ENCODE results near the gene SLC35G1.
A peak's percentile ranks its signal among the peaks of the same experiment; 100 is the strongest.

The SLC35G1 gene, protein sequence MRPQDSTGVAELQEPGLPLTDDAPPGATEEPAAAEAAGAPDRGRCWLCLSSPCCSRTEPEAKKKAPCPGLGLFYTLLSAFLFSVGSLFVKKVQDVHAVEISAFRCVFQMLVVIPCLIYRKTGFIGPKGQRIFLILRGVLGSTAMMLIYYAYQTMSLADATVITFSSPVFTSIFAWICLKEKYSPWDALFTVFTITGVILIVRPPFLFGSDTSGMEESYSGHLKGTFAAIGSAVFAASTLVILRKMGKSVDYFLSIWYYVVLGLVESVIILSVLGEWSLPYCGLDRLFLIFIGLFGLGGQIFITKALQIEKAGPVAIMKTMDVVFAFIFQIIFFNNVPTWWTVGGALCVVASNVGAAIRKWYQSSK

DNA sequence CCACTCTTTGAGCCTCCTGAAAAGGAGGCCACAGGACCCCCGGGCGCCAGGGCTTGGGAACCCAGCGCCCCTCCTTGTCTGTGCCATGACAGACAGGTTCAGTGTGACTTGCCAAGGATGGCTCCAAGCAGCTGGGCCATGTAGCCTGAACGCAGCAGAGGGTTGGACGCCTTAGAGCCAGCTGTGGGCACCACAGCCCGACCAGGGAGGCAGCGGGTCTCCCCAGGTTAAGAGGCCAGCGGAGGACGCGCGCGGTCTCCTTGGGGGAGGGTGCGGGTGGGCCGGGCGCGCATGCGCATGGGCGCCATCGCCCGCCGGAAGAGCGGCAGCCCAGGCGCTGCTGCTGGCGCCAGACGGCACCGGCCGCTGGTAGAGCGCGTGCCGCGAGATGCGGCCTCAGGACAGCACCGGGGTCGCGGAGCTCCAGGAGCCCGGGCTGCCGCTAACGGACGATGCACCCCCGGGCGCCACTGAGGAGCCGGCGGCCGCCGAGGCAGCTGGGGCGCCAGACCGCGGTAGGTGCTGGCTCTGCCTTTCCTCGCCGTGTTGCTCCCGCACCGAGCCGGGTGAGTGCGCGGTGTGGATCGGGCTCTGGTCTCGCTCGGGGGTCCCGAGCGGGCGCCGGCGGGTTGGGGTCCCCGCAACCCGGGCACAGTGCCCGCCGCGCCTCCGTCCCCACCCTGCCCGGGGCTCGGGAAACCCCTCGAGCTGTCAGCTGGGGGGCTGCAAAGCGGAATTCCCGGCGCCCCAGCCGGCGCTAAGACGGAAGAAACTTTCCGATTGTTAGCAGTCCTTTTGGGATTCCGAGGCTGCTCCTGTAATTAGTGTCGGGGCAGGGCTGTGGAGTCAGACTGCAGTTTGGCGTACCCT is at the start of gene SLC35G1:
Gene SLC35G1 (plus strand): TSS at position 333 of the 870 bp plus-strand sequence. CDS start 56 bp downstream, at position 389.
- peak; percentile 36 to 40 for DNase-seq (ENCODE audit: low read depth in 2 of 2, low spot score in 1 of 2)

DNA sequence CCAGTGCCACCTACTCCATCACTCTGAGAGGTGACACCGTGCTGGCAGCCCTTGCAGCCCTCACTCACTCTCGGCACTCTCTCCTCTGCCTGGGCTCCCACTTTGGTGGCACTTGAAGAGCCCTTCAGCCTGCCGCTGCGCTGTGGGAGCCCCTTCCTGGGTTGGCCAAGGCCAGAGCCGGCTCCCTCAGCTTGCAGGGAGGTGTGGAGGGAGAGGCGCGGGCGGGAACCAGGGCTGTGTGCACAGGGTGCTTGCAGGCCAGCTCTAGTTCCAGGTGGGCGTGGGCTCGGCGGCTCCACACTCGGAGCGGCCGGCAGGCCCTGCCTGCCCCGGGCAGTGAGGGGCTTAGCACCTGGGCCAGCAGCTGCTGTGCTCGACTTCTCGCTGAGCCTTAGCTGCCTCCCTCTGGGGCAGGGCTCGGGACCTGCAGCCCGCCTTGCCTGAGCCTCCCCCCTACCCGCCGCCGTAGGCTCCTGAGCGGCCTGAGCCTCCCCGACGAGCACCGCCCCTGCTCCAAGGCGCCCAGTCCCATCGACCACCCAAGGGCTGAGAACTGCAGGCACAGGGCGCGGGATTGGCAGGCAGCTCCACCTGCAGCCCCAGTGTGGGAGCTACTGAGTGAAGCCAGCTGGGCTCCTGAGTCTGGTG is 48.7 kb upstream of the SLC35G1 start:
- DNase-seq (ENCODE audit: low read depth in 2 of 2, low spot score in 1 of 2): no peak

DNA sequence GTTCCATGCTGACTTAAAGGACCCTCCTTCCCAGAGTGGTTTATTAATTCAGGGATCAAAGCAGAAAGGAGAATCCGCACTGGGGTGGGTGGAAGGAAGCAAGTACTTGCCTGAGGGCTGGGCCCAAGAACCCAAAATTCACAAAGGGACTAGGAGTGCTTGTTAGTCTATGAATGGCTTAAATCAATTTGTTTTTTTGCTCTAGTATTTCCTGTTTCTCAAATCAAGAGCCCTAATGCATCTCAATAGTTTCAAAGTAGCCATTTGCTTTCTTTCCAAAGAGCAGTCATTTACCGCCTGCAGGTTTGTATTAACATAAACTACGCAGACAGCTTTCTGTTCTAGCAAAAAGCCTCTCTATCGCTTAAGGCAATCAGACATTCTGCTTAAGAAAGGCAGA is 44.2 kb upstream of the SLC35G1 start:
- no peak for DNase-seq (ENCODE audit: low read depth in 2 of 2, low spot score in 1 of 2)

DNA sequence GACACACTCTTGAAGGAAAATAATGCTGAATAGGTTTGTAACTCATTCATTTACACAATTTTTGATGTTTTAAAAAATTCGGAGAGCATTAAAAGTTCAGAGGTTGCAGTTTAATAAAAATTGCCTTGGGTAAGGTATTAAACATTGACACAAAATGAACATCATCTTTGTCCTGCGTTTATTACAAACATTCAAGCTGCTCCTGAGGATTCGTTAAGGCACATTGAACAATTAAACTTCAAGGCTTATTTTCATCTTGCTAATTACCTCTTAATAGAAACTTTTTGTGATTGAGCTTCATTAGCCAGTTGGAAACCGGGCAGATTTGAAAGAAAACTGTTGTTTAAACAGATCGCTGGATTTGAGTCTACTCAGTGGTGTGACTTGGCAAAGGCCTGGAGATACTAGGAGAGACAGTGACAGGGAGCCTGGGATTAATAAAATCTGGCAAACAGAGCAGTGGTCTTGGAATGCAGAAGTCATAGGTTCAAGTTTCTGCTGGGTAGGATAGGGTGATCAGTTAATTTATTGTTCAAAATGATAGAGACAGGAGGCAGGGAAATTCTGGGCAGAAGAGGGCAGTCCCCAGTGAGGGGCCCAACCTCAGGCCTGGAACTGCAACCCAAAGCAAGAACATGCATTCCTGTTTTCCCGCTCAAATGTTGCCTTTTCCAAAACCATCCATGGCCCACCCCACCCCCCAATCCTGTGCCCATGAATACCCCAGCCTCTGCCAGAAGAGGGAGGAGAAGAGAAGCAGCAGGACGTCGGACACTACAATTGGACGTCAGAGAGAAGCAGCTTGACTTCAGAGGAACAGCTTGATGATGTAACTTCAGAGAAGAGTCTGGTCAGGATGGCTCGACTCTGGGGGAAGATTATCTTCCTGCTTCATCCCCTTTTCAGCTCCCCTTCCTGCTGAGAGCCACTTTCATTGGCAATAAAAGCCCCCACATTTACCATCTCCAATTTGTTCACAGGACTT is 43.5 kb upstream of the SLC35G1 start:
- no peak for DNase-seq (ENCODE audit: low read depth in 2 of 2, low spot score in 1 of 2)

DNA sequence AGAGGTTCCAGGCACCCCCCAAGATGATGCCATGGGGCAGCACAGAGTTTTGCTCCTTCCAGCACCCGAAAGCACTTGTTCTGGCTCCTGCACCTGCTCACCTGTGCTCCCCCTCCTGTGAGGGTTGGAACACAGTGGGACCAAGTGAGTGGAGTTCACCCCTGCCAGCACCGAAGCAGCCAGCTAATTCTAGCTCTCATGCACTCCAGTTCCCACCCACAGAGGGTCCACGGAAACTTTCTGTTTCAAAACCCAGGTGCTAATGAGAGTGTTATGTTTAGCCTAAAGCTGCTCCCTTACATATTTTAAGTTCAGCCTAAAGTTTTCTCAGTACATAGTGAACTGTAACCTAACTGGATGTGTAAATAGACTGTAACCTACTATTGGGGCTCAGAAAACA is 42.6 kb upstream of the SLC35G1 start:
- no peak for DNase-seq (ENCODE audit: low read depth in 2 of 2, low spot score in 1 of 2)

DNA sequence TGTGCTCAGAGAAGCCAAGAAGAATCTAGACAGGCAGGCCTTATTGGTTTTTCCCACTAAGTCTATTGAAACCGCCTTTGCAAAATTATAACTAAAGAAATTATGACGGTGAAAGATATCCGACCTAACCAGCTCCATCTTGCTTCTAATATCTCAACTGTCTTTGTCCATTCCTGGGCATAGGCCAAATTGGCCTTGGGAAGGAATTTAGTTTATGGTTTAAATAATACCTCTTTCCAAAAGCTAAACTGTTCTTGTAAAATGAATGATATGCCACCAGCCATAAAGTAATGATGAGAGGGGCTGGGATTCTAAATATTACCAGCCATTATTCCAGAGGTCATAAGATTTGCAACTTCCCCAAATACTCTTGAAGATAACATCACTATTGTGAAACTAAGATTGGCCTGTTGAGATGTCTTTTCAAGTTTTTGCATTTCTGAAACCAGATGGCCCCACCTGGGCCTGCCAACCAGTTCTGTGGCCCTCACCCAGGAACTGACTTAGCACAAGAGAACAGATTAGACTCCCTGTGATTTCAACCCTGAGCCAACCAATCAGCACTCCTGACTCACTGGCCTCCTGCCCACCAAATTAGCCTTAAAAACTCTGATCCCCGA is 41.2 kb upstream of the SLC35G1 start:
- no peak for DNase-seq (ENCODE audit: low read depth in 2 of 2, low spot score in 1 of 2)

DNA sequence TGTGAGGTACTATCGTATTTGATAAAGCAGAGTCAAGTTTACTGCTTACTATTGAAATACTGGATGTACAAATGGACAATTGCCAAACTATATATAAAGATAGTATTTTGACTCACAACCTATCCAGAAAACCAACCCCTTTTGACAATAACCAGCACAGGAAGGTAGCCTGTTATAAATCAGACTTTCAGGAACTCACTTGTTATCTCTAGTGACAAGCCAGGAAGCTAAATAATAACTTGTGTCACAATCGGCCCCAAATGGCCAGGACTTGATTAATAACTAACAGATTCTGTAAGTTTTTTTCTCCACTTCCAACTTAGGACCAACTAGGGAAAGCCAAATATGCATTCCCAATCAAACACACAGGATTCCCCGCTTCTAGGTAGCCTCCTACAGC is 38.8 kb upstream of the SLC35G1 start:
- DNase-seq (ENCODE audit: low read depth in 2 of 2, low spot score in 1 of 2): no peak

DNA sequence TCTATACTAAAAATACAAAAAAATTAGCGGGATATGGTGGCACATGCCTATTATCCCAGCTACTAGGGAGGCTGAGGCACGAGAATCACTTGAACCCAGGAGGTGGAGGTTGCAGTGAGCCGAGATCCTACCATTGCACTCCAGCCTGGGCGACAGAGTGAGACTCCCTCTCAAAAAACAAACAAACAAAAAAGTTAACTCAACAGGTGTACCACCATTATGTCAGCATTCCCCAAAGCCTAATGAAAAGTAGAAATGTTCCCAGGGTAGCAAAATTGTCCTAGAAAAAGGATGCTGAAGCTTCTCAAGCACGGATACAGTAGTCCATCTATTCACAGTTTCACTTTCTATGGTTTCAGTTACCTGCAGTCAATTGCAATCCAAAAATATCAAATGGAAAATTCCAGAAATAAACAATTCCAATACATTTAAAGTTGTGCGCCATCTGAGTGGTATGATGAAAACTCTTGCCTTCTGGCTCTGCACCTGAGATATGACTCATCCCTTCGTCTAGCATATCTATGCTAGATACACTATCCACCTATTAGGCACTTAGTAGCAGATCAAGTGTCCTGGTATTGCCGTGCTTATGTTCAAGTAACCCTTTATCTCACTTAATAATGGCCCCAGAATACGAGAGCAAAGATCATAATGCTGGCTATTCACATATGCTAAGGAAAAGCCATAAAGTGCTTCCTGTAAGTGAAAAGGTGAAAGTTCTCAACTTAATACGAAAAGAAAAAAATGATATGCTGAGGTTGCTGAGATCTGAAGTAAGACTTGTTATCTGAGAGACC is 37.2 kb upstream of the SLC35G1 start:
- DNase-seq (ENCODE audit: low read depth in 2 of 2, low spot score in 1 of 2): no peak

DNA sequence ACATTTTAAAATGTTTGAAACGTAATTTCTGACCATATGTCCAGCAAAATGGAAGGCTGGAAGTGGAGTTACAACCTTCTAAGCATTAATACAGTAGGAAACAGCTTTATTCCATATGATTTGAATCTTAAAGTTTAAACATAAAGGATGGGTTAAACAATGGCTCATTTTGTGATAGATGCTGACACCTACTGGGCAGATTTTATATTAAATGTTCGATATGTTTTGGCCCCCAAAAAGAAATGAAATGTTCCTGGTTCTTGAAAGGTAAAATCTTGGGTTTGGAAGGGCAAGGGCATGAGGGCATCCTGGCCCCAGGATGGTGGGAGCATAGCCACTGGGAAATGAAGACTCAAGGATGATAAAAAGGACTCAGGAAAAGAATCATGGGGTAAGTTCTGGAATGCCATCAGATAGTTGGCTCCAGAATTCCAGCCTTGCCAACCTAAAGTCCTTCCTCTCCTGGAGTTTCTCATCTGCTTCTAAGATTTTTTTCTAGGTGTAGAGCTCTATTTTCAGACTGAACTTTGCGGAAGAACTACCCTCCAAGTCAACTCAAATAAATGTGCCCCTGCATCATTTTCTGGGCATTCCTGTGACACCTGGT is 34.6 kb upstream of the SLC35G1 start:
- DNase-seq (ENCODE audit: low read depth in 2 of 2, low spot score in 1 of 2): no peak

DNA sequence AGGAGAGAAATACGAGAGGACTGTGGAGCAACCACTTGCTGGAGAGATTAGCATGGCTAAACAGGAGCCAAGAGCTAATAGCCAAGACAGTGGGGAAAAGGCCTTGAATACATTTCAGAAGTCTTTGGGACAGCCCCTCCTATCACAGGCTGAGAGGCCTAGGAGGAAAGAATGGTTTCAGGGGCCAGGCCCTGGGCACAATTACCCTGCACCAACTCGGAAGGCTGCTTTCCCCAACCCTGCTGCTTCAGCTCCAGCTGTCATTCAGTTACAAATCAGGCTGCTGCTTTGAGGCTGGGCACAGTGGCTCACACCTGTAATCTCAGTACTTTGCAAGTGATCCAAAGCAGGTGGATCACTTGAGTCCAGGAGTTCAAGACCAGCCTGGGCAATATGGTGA is 32.0 kb upstream of the SLC35G1 start:
- DNase-seq (ENCODE audit: low read depth in 2 of 2, low spot score in 1 of 2): no peak

DNA sequence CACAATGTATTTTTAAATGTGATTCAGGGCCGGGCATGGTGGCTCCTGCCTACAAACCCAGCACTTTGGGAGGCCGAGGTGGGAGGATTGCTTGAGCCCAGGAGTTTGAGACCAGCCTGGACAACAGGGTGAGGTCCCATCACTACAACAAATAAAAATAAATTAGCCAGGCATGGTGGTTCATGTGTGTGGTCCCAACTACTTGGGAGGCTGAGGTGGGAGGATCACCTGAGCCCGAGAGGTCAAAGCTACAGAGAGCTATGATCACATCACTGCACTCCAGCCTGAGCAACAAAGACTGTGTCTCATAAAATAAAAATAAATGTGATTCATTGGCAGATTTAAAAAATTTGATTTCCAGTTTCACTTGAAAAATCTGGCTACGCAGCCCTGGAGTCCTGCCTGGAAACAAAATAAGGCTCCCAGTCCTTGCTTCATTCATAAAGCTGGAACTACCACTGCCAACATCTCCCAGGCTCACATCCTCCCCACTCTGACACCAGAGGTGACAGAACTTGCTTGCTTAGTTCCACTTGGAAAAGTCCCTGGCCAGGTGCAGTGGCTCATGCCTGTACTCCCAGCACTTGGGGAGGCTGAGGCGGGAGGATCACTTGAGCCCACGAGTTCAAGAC is 27.9 kb upstream of the SLC35G1 start:
- no peak for DNase-seq (ENCODE audit: low read depth in 2 of 2, low spot score in 1 of 2)

DNA sequence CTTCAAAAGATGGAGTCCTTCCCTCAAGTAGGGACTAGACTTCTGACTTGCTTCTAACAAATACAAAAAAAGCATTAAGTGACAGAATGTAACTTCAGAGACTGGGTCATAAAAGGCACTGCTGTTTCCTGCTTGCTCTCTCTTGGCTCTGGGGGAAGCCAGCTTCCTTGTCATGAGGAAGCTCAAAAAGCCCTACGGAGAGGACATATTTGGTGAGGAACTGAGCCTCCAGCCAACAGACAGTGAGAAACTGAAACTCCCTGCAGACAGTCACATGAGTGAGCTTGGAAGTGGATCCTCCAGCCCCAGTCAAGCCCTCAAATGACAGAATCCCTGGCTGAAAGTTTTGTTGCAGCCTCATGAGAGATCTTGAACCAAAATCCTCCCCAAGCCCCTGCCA is 26.3 kb upstream of the SLC35G1 start:
- no peak for DNase-seq (ENCODE audit: low read depth in 2 of 2, low spot score in 1 of 2)

DNA sequence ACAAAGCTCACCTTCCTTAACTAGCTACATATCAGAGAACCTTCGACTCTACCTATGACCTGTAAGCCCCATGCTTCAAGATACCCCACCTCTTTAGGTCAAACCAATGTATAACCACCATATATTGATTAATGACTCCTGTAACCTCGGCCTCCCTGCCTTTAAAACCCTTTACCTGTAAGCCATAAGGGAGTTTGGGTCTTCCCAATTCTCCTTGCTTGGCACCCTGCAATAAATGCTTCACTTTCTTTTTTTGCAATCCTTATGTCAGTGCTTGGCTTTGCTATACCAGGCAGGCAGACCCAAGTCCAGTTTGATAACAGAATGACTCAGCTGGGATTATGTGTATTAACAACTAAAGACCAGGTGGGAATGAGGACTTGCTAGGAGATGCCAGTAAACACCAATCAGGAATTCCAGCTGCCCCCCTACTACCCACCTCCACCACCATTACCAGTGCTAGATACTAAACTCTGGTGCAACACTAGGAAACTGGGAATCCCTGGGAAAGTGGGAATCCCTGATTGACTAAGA is 22.0 kb upstream of the SLC35G1 start:
- DNase-seq (ENCODE audit: low read depth in 2 of 2, low spot score in 1 of 2): no peak

DNA sequence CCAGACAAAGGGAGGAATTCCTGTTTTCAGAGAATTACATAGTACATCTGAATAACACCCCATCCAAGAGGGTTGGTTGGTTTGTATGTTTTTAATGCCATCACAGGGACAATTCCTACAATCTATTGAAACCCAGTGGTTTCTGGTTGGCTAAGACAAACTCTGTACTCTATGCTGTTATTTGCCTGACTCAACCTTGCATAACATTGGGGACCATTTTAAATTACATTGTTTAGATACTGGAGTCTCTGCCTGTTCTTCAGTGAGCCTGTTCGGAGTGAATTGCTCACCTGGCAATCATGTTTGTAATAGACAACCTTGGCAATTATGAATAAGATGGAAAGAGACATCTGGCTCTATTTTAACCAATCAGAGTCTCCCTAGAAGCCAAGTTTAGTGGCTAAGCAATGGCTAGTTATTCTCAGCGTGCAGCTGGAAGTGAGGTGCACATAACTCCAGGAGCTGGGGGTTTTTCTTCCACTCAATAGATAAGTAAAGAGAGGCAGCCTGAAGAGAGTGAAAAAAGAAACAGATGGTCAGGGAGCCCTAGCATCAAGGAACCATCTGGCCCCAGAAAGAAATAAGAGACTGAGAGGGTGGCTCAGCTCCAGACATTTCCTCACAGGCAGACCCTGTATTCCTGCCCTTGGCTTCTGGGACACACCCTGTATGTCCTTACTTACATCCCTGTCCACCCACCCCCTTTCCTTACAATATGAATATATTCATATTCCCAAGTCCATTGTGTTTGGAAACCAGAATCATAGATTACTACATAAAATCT is 21.2 kb upstream of the SLC35G1 start:
- no peak for DNase-seq (ENCODE audit: low read depth in 2 of 2, low spot score in 1 of 2)

DNA sequence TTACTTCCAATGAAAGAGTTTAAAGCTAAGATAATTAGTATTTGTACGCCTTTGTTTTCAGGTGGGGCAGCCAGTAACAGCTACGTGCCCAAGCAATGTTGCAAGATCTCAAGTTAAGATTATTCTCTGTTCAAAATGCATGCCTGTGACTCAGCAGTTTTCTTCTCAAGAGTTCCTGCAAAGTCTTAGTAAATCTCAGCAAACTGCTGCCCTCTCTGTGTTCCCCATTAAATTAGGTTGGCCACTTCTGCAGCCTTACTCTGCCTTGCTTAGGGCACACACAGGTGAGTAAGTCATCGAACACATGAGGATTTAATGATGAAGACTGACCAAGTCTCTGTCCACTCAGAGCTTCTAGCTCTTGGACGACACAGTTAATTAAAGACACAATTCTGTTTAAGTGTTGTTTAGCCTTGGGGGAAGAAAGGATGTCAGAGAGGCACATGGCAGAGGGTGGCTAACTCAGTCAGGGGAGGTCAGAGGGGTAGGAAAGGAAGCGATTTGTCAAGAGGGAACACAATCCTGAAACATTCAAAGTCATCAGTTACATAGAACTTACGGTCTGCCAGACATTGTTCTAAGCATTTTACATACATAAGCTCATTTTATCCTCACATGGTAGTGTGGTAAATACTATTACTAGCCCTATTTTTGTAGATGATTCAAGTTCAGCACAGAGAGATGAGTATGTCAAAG is 20.2 kb upstream of the SLC35G1 start:
- no peak for DNase-seq (ENCODE audit: low read depth in 2 of 2, low spot score in 1 of 2)

DNA sequence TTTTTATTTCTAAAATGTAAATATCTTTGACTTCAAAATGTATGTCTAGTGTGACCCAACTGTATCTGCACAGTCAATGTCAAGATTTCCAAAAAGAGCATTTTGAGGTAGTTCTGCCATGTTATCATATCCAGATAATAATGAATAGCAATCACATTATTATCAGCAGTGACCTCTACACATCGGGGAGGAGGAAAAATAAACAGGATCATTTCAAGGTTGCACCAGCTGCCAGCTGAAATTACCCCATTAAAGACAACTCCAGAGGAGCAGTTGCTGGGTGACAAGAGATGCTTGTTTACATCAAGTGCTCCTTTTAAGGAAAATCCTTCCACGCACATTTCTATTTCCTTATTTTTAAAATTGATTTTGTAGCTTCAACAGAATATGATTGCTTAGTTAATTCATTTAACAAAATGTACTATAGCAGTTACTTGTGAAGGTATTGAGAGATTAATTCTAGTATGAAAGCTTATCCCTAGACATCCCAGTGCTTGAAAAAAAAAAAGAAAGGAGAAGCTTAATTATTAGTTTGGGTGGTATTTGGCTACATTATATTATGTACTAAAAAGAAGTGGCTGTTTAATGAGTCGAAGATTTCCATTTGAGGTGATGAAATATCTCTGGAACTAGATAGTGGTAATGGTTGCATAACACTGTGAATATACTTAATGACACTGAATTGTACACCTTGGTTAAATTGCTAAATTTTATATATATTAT is 19.3 kb upstream of the SLC35G1 start:
- DNase-seq (ENCODE audit: low read depth in 2 of 2, low spot score in 1 of 2): no peak
